Subcutaneous abdominal adipose tissue (tissue), 5 donors: Measurements from ENCODE around the gene ZBTB5.
"Not testable (repeated sequence)": the region's sequence is repeated elsewhere in the genome, so short reads cannot be mapped to it uniquely, and the experiment has no call there.

Source experiments
- H3K27ac ChIP-seq: one replicate; pipeline ENCODE4 v1.7.0; 2013; ENCODE audit warnings: low read depth, mild to moderate bottlenecking, inconsistent platforms, low read length, moderate library complexity
- H3K27me3 ChIP-seq, 5 donors: one replicate each; pipeline ENCODE4 v1.7.0; 2013; ENCODE audit warnings: low read length in 5 of 5, inconsistent platforms in 1 of 5; ENCODE audit not compliant: control insufficient read depth in 5 of 5, insufficient read depth in 4 of 5
- H3K36me3 ChIP-seq, 5 donors: one replicate each; pipeline ENCODE4 v1.7.0; 2013; ENCODE audit warnings: low read length in 5 of 5; ENCODE audit not compliant: control insufficient read depth in 5 of 5, insufficient read depth in 5 of 5
- H3K4me1 ChIP-seq, 5 donors: one replicate each; pipeline ENCODE4 v1.7.0; 2013; ENCODE audit warnings: low read length in 5 of 5, mild to moderate bottlenecking in 3 of 5, moderate library complexity in 1 of 5; ENCODE audit not compliant: control insufficient read depth in 5 of 5, insufficient read depth in 5 of 5
- H3K4me3 ChIP-seq, 5 donors: one replicate each; pipeline ENCODE4 v1.7.0; 2013; ENCODE audit warnings: low read length in 5 of 5, low read depth in 1 of 5
- H3K9ac ChIP-seq, 5 donors: one replicate each; pipeline ENCODE4 v1.7.0; 2013; ENCODE audit warnings: low read length in 5 of 5, mild to moderate bottlenecking in 4 of 5, moderate library complexity in 3 of 5
- H3K9me3 ChIP-seq, 5 donors: one replicate each; pipeline ENCODE4 v1.7.0; 2013; ENCODE audit warnings: low read length in 5 of 5; ENCODE audit not compliant: control insufficient read depth in 5 of 5
- donor health status: healthy.
- donor health status: healthy.
- donor health status: healthy.
- donor health status: healthy.
- donor health status: healthy.

The ZBTB5 gene

GRCh38 chr9:37398464-37399025 is 66.7 kb downstream of the ZBTB5 start:
- Histone ChIP-seq H3K27ac (no peak overlapping the region), H3K9me3 (no peaks in the 10 kb centered on the region), H3K4me3 (no peak overlapping the region), H3K9ac (no peak overlapping the region), H3K4me1 (no peaks in the 10 kb centered on the region), H3K36me3 (no peaks in the 10 kb centered on the region), H3K27me3 (no peaks in the 10 kb centered on the region)

GRCh38 chr9:37397948-37398347 is 67.3 kb downstream of the ZBTB5 start:
- not testable (repeated sequence) for H3K27me3 ChIP-seq, H3K9ac ChIP-seq, H3K4me3 ChIP-seq, H3K4me1 ChIP-seq, H3K27ac ChIP-seq, H3K36me3 ChIP-seq, H3K9me3 ChIP-seq

DNA sequence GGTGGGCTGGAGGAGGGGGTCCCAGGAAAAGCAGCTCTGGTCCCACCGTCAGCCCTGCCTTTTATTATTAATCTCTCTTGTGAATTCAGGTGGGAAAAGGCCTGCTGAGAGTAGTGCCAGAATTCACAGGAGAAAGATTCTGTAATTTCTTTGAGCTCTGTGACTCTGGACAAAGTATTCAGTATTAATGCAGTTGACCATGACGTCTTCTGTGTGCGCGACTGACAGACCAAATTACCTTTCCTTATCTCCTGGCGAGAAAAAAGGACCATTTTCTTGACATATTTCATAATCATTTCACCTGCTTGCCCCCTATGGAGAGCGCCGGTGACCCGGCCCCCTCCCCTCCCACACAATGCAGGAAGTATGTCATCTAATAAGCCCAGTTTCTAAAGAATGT is 69.6 kb downstream of the ZBTB5 start:
- Histone ChIP-seq H3K4me3 (no peak overlapping the region), H3K9me3 (no peaks in the 10 kb centered on the region), H3K27me3 (no peaks in the 10 kb centered on the region)

GRCh38 chr9:37395229-37395628 is 70.0 kb downstream of the ZBTB5 start:
- H3K36me3 ChIP-seq = no peaks in the 10 kb centered on the region
- H3K27me3 ChIP-seq = no peaks in the 10 kb centered on the region
- no peaks in the 10 kb centered on the region for H3K9me3 ChIP-seq
- H3K4me1 ChIP-seq = no peaks in the 10 kb centered on the region
- H3K4me3 ChIP-seq = no peak overlapping the region
- no peak overlapping the region for H3K9ac ChIP-seq
- H3K27ac ChIP-seq = no peak overlapping the region

More for the DNA sequence above, 69.6 kb downstream of the ZBTB5 start:
- no peaks in the 10 kb centered on the region for H3K4me1 ChIP-seq
- no peaks in the 10 kb centered on the region for H3K36me3 ChIP-seq
- no peak overlapping the region for H3K27ac ChIP-seq
- H3K9ac ChIP-seq = no peak overlapping the region

DNA sequence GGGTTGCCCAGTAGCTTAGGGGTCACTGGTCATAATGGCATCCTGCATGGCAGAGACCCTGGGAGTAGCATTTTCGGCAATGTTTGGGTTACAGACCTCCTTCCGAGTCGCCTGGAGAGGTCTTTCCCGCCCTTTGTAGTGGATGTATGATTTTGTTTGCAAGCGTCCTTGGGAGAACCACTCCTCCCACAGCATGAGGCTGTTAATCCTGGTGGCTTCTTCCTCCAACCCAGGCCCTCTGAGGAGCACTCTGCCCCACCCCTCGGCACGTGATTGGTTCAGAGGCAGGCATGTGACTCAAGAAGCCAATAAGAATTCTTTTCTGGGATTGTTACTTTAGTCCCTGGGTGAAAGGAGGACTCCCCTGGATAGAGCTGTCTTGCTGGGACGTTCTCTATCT is 73.0 kb downstream of the ZBTB5 start:
- H3K9me3 ChIP-seq = no peaks in the 10 kb centered on the region
- H3K9ac ChIP-seq = no peak overlapping the region
- H3K27ac ChIP-seq = no peak overlapping the region
- H3K36me3 ChIP-seq = no peaks in the 10 kb centered on the region
- no peaks in the 10 kb centered on the region for H3K4me1 ChIP-seq
- H3K27me3 ChIP-seq = no peaks in the 10 kb centered on the region
- no peak overlapping the region for H3K4me3 ChIP-seq

GRCh38 chr9:37390759-37391158 is 74.5 kb downstream of the ZBTB5 start:
- H3K27me3 ChIP-seq = no peaks in the 10 kb centered on the region
- no peak overlapping the region for H3K27ac ChIP-seq
- H3K9me3 ChIP-seq = no peaks in the 10 kb centered on the region
- no peak overlapping the region for H3K9ac ChIP-seq
- H3K4me3 ChIP-seq = no peak overlapping the region
- no peaks in the 10 kb centered on the region for H3K4me1 ChIP-seq
- H3K36me3 ChIP-seq = no peaks in the 10 kb centered on the region
